Lower leg skin (tissue), 3 donors: ENCODE measurements around the gene ELOA.

Source experiments
- POLR2A ChIP-seq, 2 donors: fragments of 450-650 bp; IDR thresholded peaks; one replicate each; pipeline ENCODE4 v1.6.1; 2016 to 2017; ENCODE audit warnings: antibody characterized with exemption in 2 of 2, mild to moderate bottlenecking in 1 of 2, moderate library complexity in 1 of 2
- TF ChIP-seq, protein P1 (sequence below), 3 donors: fragments of 450-650 bp; IDR thresholded peaks; one replicate each; pipeline ENCODE4 v1.5.1; 2016; ENCODE audit warnings: antibody characterized with exemption in 3 of 3, mild to moderate bottlenecking in 3 of 3, moderate library complexity in 2 of 3

GRCh38 chr1:23805025-23805424, 61.8 kb downstream of the ELOA start:
- no peak for TF ChIP-seq POLR2A (IDR thresholded peaks at IDR 0.05)
- TF ChIP-seq, protein P1, sequence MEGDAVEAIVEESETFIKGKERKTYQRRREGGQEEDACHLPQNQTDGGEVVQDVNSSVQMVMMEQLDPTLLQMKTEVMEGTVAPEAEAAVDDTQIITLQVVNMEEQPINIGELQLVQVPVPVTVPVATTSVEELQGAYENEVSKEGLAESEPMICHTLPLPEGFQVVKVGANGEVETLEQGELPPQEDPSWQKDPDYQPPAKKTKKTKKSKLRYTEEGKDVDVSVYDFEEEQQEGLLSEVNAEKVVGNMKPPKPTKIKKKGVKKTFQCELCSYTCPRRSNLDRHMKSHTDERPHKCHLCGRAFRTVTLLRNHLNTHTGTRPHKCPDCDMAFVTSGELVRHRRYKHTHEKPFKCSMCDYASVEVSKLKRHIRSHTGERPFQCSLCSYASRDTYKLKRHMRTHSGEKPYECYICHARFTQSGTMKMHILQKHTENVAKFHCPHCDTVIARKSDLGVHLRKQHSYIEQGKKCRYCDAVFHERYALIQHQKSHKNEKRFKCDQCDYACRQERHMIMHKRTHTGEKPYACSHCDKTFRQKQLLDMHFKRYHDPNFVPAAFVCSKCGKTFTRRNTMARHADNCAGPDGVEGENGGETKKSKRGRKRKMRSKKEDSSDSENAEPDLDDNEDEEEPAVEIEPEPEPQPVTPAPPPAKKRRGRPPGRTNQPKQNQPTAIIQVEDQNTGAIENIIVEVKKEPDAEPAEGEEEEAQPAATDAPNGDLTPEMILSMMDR (IDR thresholded peaks at IDR 0.05): no peak
